Trophoblast cell (in vitro differentiated cells and primary cell): ENCODE measurements around the gene SYNJ1.

Experiments used
- DNase-seq, 2 donors: peaks; one replicate each; pipeline ENCODE4 v3.0.0-alpha.2; 2016
- H2AFZ ChIP-seq: 2 replicates; pipeline ENCODE4 v1.6.1; 2013; ENCODE audit warnings: low read length, moderate library complexity, mild to moderate bottlenecking; ENCODE audit not compliant: insufficient read depth, poor library complexity
- H2AK5ac ChIP-seq: 2 replicates; pipeline ENCODE4 v1.6.1; 2013; ENCODE audit warnings: mild to moderate bottlenecking, low read length
- H2BK120ac ChIP-seq: 2 replicates; pipeline ENCODE4 v1.6.1; 2013; ENCODE audit warnings: low read length, mild to moderate bottlenecking, moderate library complexity; ENCODE audit not compliant: insufficient read depth, poor library complexity
- H2BK12ac ChIP-seq: 2 replicates; pipeline ENCODE4 v1.6.1; 2013; ENCODE audit warnings: mild to moderate bottlenecking, low read length, moderate library complexity
- H2BK5ac ChIP-seq: 2 replicates; pipeline ENCODE4 v1.6.1; 2013; ENCODE audit warnings: low read length, low read depth, moderate library complexity, mild to moderate bottlenecking; ENCODE audit not compliant: poor library complexity
- H3K14ac ChIP-seq: 2 replicates; pipeline ENCODE4 v1.6.1; 2013; ENCODE audit warnings: mild to moderate bottlenecking, low read length
- H3K18ac ChIP-seq: 2 replicates; pipeline ENCODE4 v1.6.1; 2013; ENCODE audit warnings: mild to moderate bottlenecking, low read length
- H3K23ac ChIP-seq: 2 replicates; pipeline ENCODE4 v1.6.1; 2013; ENCODE audit warnings: low read length
- H3K27ac ChIP-seq: 2 replicates; pipeline ENCODE4 v1.5.1; 2013; ENCODE audit warnings: low read depth, mild to moderate bottlenecking, inconsistent platforms, low read length, moderate library complexity
- H3K27me3 ChIP-seq: 2 replicates; pipeline ENCODE4 v1.6.1; 2013; ENCODE audit warnings: inconsistent platforms, mild to moderate bottlenecking, low read length, moderate library complexity; ENCODE audit not compliant: insufficient read depth
- H3K36me3 ChIP-seq, 2 experiments: 1 replicate in 1 of 2; 2 replicates in 1 of 2; pipeline ENCODE4 v1.6.1; 2013; ENCODE audit warnings: low read length in 2 of 2, mild to moderate bottlenecking in 2 of 2, moderate library complexity in 1 of 2; ENCODE audit not compliant: insufficient read depth in 2 of 2, control insufficient read depth in 1 of 2
- H3K4ac ChIP-seq: 2 replicates; pipeline ENCODE4 v1.6.1; 2013; ENCODE audit warnings: low read depth, mild to moderate bottlenecking, low read length, moderate library complexity
- H3K4me1 ChIP-seq, 2 experiments: 1 replicate in 1 of 2; 2 replicates in 1 of 2; pipeline ENCODE4 v1.6.1; 2013; ENCODE audit warnings: low read length in 2 of 2, mild to moderate bottlenecking in 2 of 2, moderate library complexity in 1 of 2; ENCODE audit not compliant: insufficient read depth in 2 of 2, control insufficient read depth in 1 of 2
- H3K4me2 ChIP-seq: 2 replicates; pipeline ENCODE4 v1.6.1; 2013; ENCODE audit warnings: inconsistent platforms, mild to moderate bottlenecking, low read length, moderate library complexity
- H3K4me3 ChIP-seq: 2 replicates; pipeline ENCODE4 v1.5.1; 2013; ENCODE audit warnings: mild to moderate bottlenecking, low read depth, low read length, inconsistent platforms
- H3K79me1 ChIP-seq: one replicate; pipeline ENCODE4 v1.6.1; 2013; ENCODE audit warnings: low read length
- H3K79me2 ChIP-seq: 2 replicates; pipeline ENCODE4 v1.6.1; 2013; ENCODE audit warnings: low read length, mild to moderate bottlenecking; ENCODE audit not compliant: control insufficient read depth, insufficient read depth, poor library complexity
- H3K9ac ChIP-seq: 2 replicates; pipeline ENCODE4 v1.6.1; 2013; ENCODE audit warnings: mild to moderate bottlenecking, low read length
- H3K9me3 ChIP-seq: 2 replicates; pipeline ENCODE4 v1.6.1; 2013; ENCODE audit warnings: low read depth, mild to moderate bottlenecking, control low read depth, inconsistent platforms, low read length; ENCODE audit not compliant: insufficient read depth
- H4K12ac ChIP-seq: 2 replicates; pipeline ENCODE4 v1.6.1; 2013; ENCODE audit warnings: low read depth, mild to moderate bottlenecking, low read length, moderate library complexity
- H4K8ac ChIP-seq: 2 replicates; pipeline ENCODE4 v1.6.1; 2013; ENCODE audit warnings: low read depth, mild to moderate bottlenecking, low read length, moderate library complexity
- H4K91ac ChIP-seq: one replicate; pipeline ENCODE4 v1.6.1; 2013; ENCODE audit warnings: low read depth, mild to moderate bottlenecking, low read length, moderate library complexity
- WGBS: extraction: QIAGEN DNeasy Blood & Tissue Kit; methylation state at CpG from one replicate; pipeline ENCODE4 v1.1.7; 2013; ENCODE audit warnings: missing lambda C conversion rate; ENCODE audit not compliant: insufficient read length, insufficient coverage; ENCODE audit errors: extremely low coverage; 5-methylcytosine and 5-hydroxymethylcytosine counted together

Gene SYNJ1

DNA sequence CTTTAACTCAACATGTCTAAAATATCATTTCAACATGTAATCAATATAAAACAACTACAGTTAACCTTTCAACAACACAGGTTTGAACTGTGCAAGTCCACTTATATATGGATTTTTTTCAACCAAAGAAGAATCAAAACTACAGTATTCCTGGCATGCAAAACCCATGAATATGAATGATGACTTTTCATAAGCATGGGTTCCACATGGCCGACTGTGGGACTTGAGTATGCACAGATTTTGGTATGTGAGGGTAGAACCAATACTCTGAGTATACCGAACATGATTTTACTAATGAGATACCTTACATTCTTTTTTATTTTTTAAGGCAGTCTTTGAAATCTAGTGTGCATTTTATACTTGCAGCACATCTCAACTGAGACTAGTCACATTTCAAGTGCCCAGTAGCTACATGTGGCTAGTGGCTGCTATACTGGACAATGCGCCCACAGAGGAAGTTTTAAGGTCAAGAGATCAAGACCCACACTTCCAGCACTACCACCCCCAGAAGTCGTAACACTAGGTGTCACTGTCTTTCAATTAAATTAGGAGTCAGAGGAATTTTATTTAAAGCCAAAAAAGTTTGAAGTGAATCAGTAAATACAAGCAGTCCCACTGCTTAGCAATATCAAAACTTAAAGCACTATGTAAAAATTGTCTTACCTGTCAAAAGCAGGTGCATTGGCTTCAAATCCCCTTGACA is 40.0 kb downstream of the SYNJ1 start:
- WGBS: no CpG with 5 or more reads among the region's 4 CpGs
- DNase-seq: no peak
- Histone ChIP-seq H3K27me3 (no peaks in the 10 kb centered on the region), H3K27ac (no peak overlapping the region), H2AFZ (no peak overlapping the region), H4K12ac (no peak overlapping the region), H3K23ac (no peak overlapping the region), H3K18ac (no peak overlapping the region), H3K9me3 (no peaks in the 10 kb centered on the region), H2AK5ac (no peak overlapping the region), H4K8ac (no peak overlapping the region), H3K4me2 (no peak overlapping the region), H2BK120ac (no peak overlapping the region), H3K36me3 (peaks cover 4 to 8% of the 10 kb centered on the region in 2 experiments), H3K4ac (no peak overlapping the region), H2BK5ac (no peak overlapping the region), H4K91ac (no peak overlapping the region), H3K9ac (no peak overlapping the region), H3K79me1 (no peaks in the 10 kb centered on the region), H3K14ac (no peak overlapping the region), H3K79me2 (no peaks in the 10 kb centered on the region), H2BK12ac (no peak overlapping the region), H3K4me1 (no peaks in the 10 kb centered on the region), H3K4me3 (no peak overlapping the region)

DNA sequence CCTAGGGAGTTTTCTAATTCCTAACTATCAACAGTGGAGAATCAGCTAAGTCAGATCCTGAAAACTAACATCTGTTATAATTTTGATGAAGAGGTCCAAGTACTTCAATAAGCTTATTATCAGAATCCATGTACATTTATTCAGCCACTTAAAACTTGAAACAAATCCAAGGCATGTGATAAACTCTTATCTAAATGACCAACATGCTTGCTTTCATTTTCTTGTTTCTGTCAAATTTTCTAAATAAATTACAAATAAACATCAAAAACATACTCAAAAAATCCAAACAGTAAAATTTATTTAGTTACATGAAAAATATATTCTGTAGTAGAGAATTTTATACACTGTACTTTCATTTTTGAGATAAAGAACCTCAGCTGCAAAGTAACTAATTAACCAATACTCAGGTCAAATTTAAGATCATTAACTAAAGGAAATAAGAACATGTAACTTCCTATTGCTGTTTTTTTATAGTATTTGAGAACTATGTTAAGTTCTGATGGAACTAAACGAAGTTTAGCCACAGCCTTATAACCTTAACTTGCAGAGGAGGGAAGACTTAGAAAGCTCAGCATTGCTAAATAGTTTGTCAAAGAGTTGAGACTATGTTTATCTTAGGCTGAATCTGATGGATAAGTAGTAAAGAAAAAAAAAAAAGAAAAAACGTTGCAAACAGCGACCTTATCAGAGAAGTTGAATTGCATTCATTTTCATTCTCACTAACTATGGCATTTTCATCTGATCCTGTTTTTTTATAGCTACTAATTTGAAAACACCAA is 44.9 kb downstream of the SYNJ1 start:
- Histone ChIP-seq H3K4ac (no peak overlapping the region), H3K36me3 (peaks cover 0 to 3% of the 10 kb centered on the region in 2 experiments), H2BK12ac (no peak overlapping the region), H4K8ac (no peak overlapping the region), H3K23ac (no peak overlapping the region), H3K4me2 (no peak overlapping the region), H4K91ac (no peak overlapping the region), H4K12ac (no peak overlapping the region), H3K79me1 (no peaks in the 10 kb centered on the region), H3K14ac (no peak overlapping the region), H2AFZ (no peak overlapping the region), H3K27me3 (no peaks in the 10 kb centered on the region), H2BK5ac (no peak overlapping the region), H3K18ac (no peak overlapping the region), H3K4me1 (no peaks in the 10 kb centered on the region), H3K9ac (no peak overlapping the region), H3K4me3 (no peak overlapping the region), H2AK5ac (no peak overlapping the region), H2BK120ac (no peak overlapping the region), H3K79me2 (no peaks in the 10 kb centered on the region), H3K9me3 (no peaks in the 10 kb centered on the region), H3K27ac (no peak overlapping the region)
- DNase-seq: peak in 1 of 2 donors; percentile 33
- no CpG with 5 or more reads among the region's 3 CpGs for WGBS

DNA sequence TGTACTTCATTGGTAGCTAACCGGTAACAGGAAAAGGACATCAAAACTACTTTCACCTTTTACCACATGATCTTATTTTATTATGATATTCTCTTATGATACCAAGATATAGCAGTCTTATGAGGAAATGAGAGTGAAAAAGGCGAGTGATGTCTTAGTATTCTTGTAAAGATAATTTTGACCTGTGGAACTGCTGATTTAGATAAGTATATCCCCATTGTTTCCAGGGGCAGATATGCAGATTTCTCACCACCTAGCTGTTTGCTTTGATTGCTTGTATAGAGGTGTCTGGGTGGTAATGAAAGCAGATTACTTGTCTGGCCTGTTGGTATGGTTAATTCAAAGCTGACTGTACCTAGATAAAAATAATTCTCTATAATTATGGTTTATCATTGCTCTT is 53.1 kb downstream of the SYNJ1 start:
- Histone ChIP-seq H2AFZ (no peak overlapping the region), H3K4me1 (no peaks in the 10 kb centered on the region), H3K4ac (no peak overlapping the region), H3K27ac (no peak overlapping the region), H2BK120ac (no peak overlapping the region), H3K9me3 (peaks cover 1% of the 10 kb centered on the region), H4K91ac (no peak overlapping the region), H2AK5ac (no peak overlapping the region), H3K27me3 (no peaks in the 10 kb centered on the region), H2BK12ac (no peak overlapping the region), H4K12ac (no peak overlapping the region), H2BK5ac (no peak overlapping the region), H3K36me3 (peaks cover 0 to 3% of the 10 kb centered on the region in 2 experiments), H3K23ac (no peak overlapping the region), H3K4me3 (no peak overlapping the region), H3K79me2 (no peaks in the 10 kb centered on the region), H4K8ac (no peak overlapping the region), H3K79me1 (no peaks in the 10 kb centered on the region), H3K9ac (no peak overlapping the region), H3K14ac (no peak overlapping the region), H3K4me2 (no peak overlapping the region), H3K18ac (no peak overlapping the region)
- WGBS: no CpG with 5 or more reads among the region's 2 CpGs
- no peak for DNase-seq

DNA sequence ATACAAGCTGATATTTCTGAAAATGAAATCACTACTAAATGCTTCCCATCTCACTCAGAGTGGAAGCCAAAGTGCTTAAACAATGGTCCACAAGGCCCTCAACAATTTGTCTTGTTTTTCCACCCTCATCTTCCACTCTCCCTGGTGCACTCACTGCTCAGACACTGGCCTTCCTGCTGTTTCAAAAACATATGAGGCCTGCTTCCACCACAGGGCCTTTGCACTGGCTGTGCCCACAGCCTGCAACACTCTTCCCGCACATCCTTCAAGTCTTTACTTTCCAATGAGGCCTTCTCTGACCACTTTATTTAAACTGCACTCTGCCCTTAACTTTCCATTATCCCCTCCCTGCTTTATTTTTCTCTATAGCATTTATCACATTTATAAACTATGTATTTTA is 53.8 kb downstream of the SYNJ1 start:
- Histone ChIP-seq H4K12ac (no peak overlapping the region), H3K27me3 (no peaks in the 10 kb centered on the region), H3K18ac (no peak overlapping the region), H3K4me1 (no peaks in the 10 kb centered on the region), H4K8ac (no peak overlapping the region), H3K23ac (no peak overlapping the region), H3K27ac (no peak overlapping the region), H2BK120ac (no peak overlapping the region), H3K9me3 (peaks cover 1% of the 10 kb centered on the region), H3K4me2 (no peak overlapping the region), H2AFZ (no peak overlapping the region), H3K36me3 (peaks cover 0 to 3% of the 10 kb centered on the region in 2 experiments), H3K79me1 (no peaks in the 10 kb centered on the region), H3K79me2 (no peaks in the 10 kb centered on the region), H3K14ac (no peak overlapping the region), H4K91ac (no peak overlapping the region), H3K9ac (no peak overlapping the region), H2AK5ac (no peak overlapping the region), H2BK12ac (no peak overlapping the region), H2BK5ac (no peak overlapping the region), H3K4me3 (no peak overlapping the region), H3K4ac (no peak overlapping the region)
- whole genome bisulfite sequencing: no CpG with 5 or more reads among the region's 1 CpG
- DNase-seq: no peak
